HG02981 (cell line): ENCODE results near the gene TLR3.
A peak's percentile ranks its signal among the peaks of the same experiment; 100 is the strongest.

Source experiments
- ATAC-seq: cut with Tn5 transposase; IDR thresholded peaks from one replicate; pipeline ENCODE4 v1.9.1; 2021; ENCODE audit warnings: mild to moderate bottlenecking, moderate library complexity; ENCODE audit not compliant: unreplicated experiment

The TLR3 gene

GRCh38 chr4:186104114-186104889 is 35.3 kb downstream of the TLR3 start, which contains the start of gene FAM149A:
FAM149A (plus strand) TSS chr4:186104704.
- ATAC-seq = peak; percentile 71

- ATAC-seq = peak; percentile 24
Observed at GRCh38 chr4:186104890-186105646, 36.1 kb downstream of the TLR3 start.

GRCh38 chr4:186105647-186106321 is 36.8 kb downstream of the TLR3 start:
- no peak for ATAC-seq

- ATAC-seq = no peak
Observed at GRCh38 chr4:186107947-186108346, 39.0 kb downstream of the TLR3 start.

- ATAC-seq = no peak
Observed at GRCh38 chr4:186108391-186108790, 39.4 kb downstream of the TLR3 start.

GRCh38 chr4:186109245-186109644 is 40.3 kb downstream of the TLR3 start:
- ATAC-seq = no peak

- no peak for ATAC-seq
Observed at GRCh38 chr4:186116697-186117096, 47.7 kb downstream of the TLR3 start.

GRCh38 chr4:186118582-186118981 is 49.6 kb downstream of the TLR3 start:
- ATAC-seq = no peak

GRCh38 chr4:186121057-186121456 is 52.1 kb downstream of the TLR3 start:
- no peak for ATAC-seq

- no peak for ATAC-seq
Observed at GRCh38 chr4:186128842-186129241, 59.9 kb downstream of the TLR3 start.

- ATAC-seq = no peak
Observed at GRCh38 chr4:186131935-186132334, 63.0 kb downstream of the TLR3 start.

- ATAC-seq = no peak
Observed at GRCh38 chr4:186132577-186133242, 63.8 kb downstream of the TLR3 start.

GRCh38 chr4:186134257-186134656 is 65.3 kb downstream of the TLR3 start:
- peak; percentile 98 for ATAC-seq

GRCh38 chr4:186134861-186135260 is 65.9 kb downstream of the TLR3 start:
- ATAC-seq = no peak

- no peak for ATAC-seq
Observed at GRCh38 chr4:186137196-186137794, 68.3 kb downstream of the TLR3 start.
